ENCODE measurements around the gene SUPT20H.
A peak's percentile ranks its signal among the peaks of the same experiment; 100 is the strongest.

- TF ChIP-seq YY1 (IDR thresholded peaks at IDR 0.05; ENCODE audit: extremely low read depth, insufficient replicate concordance, low read depth, low read length) (peak; percentile 91), POLR2AphosphoS5 (IDR thresholded peaks at IDR 0.05; ENCODE audit: low read depth, low read length) (peak; percentile 87), CTCF (IDR thresholded peaks at IDR 0.05 in 2 of 3, conservative IDR thresholded peaks at IDR 0.05 in 1 of 3; ENCODE audit: borderline replicate concordance in 1 of 3, insufficient read depth in 1 of 3, low read depth in 2 of 3, low read length in 2 of 3) (peak; percentile 53 to 90 (median 71); a peak in 5 of 6 replicates), EZH2phosphoT487 (IDR thresholded peaks at IDR 0.05; ENCODE audit: borderline replicate concordance) (no peak), EZH2 (IDR thresholded peaks at IDR 0.05) (no peak), MAX (IDR thresholded peaks at IDR 0.05) (peak; percentile 39; the same call in 1 of the 2 replicates), ZBTB33 (IDR thresholded peaks at IDR 0.05; ENCODE audit: extremely low read depth, insufficient replicate concordance, low read length) (no peak), ELF1 (IDR thresholded peaks at IDR 0.05; ENCODE audit: borderline replicate concordance, low read depth) (0 out of 2 replicates have a peak, but pooled peaks have one; percentile 22), POLR2A (IDR thresholded peaks at IDR 0.05; ENCODE audit: borderline replicate concordance, extremely low read depth, insufficient read depth, insufficient read length) (peak; percentile 89)
These were observed 60.3 kb downstream of the SUPT20H start, which contains the start of gene ALG5 for GRCh38 chr13:36999054-36999714.
